ENCODE measurements around the gene MUC5AC.

DNA sequence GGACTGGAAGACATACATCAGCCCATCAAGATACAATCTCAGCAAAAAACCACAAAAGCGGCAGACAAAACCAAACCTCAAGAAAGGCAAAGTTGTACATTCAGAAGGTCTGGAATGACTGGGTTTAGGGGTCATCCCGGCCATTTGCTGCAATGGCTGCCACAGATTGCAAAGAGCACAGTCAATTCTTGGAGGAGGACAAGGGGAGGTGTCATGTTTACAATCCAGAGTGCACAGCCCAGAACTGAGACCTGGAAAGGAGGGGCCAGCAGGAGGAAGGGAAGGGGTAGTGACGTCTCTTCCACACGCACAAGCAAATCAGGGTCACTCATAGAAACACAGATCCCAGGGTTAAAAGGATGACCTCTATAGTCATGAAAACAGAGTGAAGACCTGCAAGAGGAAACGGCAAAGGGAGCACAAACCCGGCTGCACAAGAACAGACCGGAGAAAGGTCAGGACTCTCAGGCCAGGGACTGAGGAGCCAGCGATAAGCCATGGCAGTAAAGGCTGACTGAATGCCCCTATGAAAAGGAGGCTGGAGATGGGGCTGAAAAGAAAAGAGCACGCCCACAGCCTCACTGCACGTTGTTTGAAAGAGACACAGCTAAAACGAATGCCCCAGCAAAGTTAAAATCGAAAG is 18.2 kb upstream of the MUC5AC start:
- TF ChIP-seq RAD21 (IDR thresholded peaks at IDR 0.05) (no peak), SP1 (IDR thresholded peaks at IDR 0.05) (peak; percentile 17), CTCF (IDR thresholded peaks at IDR 0.05; ENCODE audit: low read depth, low read length, missing input control) (no peak), MAX (IDR thresholded peaks at IDR 0.05) (no peak), EGR1 (IDR thresholded peaks at IDR 0.05; ENCODE audit: low read depth in 2 of 2) (no peak), TAF1 (conservative IDR thresholded peaks at IDR 0.05) (no peak), GABPA (IDR thresholded peaks at IDR 0.05 in 1 of 2, conservative IDR thresholded peaks at IDR 0.05 in 1 of 2) (peak in 1 of 2 donors; percentile 34)
